A549 (cell line): ENCODE data around the gene KCNQ1.

Experiments
- BCL3 ChIP-seq: fragments of >200 bp; sonication (Bioruptor Twin); formaldehyde crosslinking; IDR thresholded peaks from 3 replicates; pipeline ENCODE4 v1.6.1; 2016
- CTCF ChIP-seq: fragments of >200 bp; sonication (Bioruptor Twin); formaldehyde crosslinking; IDR thresholded peaks from 3 replicates; pipeline ENCODE4 v1.5.1; 2016
- EHMT2 ChIP-seq: fragments of 200-600 bp; sonication (generic); IDR thresholded peaks from 2 replicates; pipeline ENCODE4 v1.6.1; 2016; ENCODE audit warnings: antibody characterized with exemption, low read depth, mild to moderate bottlenecking, moderate library complexity
- JUN ChIP-seq, 2 experiments: fragments of >200 bp; sonication (Bioruptor Twin); formaldehyde crosslinking; IDR thresholded peaks; 2 replicates in 1 of 2; 3 replicates in 1 of 2; pipeline ENCODE4 v1.6.1; 2016 to 2017
- PBX3 ChIP-seq: IDR thresholded peaks from 2 replicates; pipeline ENCODE4 v1.6.1; 2012
- PHF8 ChIP-seq: fragments of 200-600 bp; sonication (generic); IDR thresholded peaks from 2 replicates; pipeline ENCODE4 v1.6.1; 2016; ENCODE audit warnings: low read depth, mild to moderate bottlenecking, antibody characterized with exemption, moderate library complexity, borderline replicate concordance
- POLR2A ChIP-seq: IDR thresholded peaks from 2 replicates; pipeline ENCODE4 v1.6.1; 2012; ENCODE audit warnings: mild to moderate bottlenecking, low read length
- RFX5 ChIP-seq: fragments of 450-650 bp; IDR thresholded peaks from 2 replicates; pipeline ENCODE4 v1.7.1; 2014; ENCODE audit warnings: antibody characterized with exemption, mild to moderate bottlenecking, moderate library complexity
- SMC3 ChIP-seq: fragments of >200 bp; sonication (Bioruptor Twin); formaldehyde crosslinking; IDR thresholded peaks from 3 replicates; pipeline ENCODE4 v1.6.1; 2018; ENCODE audit warnings: inconsistent platforms
- TF ChIP-seq, protein P1 (sequence below): IDR thresholded peaks from 2 replicates; pipeline ENCODE4 v1.6.1; 2012; ENCODE audit warnings: low read depth, borderline replicate concordance
- TF ChIP-seq, protein P2 (sequence below): fragments of 450-650 bp; IDR thresholded peaks from 2 replicates; pipeline ENCODE4 v1.6.1; 2014; ENCODE audit warnings: antibody characterized with exemption
- TF ChIP-seq, protein P3 (sequence below): fragments of 250-450 bp; sonication (Bioruptor Pico); IDR thresholded peaks from 2 replicates; pipeline ENCODE4 v1.5.0; 2021; ENCODE audit warnings: mild to moderate bottlenecking, moderate library complexity, borderline replicate concordance

- TF ChIP-seq CTCF (no peak), SMC3 (no peak), JUN (IDR thresholded peaks at IDR 0.05) (no peak), BCL3 (no peak), POLR2A (no peak), PBX3 (no peak), RFX5 (no peak), PHF8 (no peak), EHMT2 (no peak)
- TF ChIP-seq, protein P1, sequence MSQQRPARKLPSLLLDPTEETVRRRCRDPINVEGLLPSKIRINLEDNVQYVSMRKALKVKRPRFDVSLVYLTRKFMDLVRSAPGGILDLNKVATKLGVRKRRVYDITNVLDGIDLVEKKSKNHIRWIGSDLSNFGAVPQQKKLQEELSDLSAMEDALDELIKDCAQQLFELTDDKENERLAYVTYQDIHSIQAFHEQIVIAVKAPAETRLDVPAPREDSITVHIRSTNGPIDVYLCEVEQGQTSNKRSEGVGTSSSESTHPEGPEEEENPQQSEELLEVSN = no peak
- TF ChIP-seq, protein P2, sequence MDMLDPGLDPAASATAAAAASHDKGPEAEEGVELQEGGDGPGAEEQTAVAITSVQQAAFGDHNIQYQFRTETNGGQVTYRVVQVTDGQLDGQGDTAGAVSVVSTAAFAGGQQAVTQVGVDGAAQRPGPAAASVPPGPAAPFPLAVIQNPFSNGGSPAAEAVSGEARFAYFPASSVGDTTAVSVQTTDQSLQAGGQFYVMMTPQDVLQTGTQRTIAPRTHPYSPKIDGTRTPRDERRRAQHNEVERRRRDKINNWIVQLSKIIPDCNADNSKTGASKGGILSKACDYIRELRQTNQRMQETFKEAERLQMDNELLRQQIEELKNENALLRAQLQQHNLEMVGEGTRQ = no peak
- TF ChIP-seq, protein P3, sequence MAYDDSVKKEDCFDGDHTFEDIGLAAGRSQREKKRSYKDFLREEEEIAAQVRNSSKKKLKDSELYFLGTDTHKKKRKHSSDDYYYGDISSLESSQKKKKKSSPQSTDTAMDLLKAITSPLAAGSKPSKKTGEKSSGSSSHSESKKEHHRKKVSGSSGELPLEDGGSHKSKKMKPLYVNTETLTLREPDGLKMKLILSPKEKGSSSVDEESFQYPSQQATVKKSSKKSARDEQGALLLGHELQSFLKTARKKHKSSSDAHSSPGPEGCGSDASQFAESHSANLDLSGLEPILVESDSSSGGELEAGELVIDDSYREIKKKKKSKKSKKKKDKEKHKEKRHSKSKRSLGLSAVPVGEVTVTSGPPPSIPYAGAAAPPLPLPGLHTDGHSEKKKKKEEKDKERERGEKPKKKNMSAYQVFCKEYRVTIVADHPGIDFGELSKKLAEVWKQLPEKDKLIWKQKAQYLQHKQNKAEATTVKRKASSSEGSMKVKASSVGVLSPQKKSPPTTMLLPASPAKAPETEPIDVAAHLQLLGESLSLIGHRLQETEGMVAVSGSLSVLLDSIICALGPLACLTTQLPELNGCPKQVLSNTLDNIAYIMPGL (CRISPR knock-in tag) = no peak
These were observed 148.7 kb downstream of the KCNQ1 start for GRCh38 chr11:2593393-2593950.
